Fibroblast of lung (primary cell): ENCODE results near the gene SGPL1.

Source experiments
- EZH2 ChIP-seq: IDR thresholded peaks from 2 replicates; pipeline ENCODE4 v1.5.1; 2012; ENCODE audit warnings: low read length, control low read depth, mild to moderate bottlenecking; ENCODE audit errors: missing control alignments
- TF ChIP-seq, protein P1 (sequence below), 2 donors: IDR thresholded peaks in 1 of 2; conservative IDR thresholded peaks in 1 of 2; 1 replicate in 1 of 2; 2 replicates in 1 of 2; pipeline ENCODE4 v1.5.1; 2011 to 2012; ENCODE audit warnings: low read length in 2 of 2, control low read depth in 1 of 2, inconsistent platforms in 1 of 2, low read depth in 1 of 2, mild to moderate bottlenecking in 1 of 2

DNA sequence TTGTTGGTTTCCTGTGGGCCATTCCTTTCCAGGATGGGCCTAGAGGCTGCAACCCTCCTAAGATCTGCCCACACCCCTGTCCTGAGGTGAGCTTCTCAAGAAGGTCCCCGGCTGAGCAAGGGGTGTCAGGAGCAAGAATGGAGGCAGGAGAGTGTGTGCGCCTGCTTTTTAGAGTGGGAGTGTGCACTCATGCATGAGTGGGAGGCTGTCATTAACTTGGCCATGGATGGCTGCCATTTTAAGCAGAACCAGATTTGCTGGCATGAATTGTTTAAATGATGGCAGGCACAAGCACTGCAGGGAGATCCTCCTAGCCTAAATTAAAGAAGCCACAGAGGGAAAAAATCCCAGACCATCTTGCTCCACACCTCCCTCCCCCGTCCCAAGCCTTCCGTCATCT is 2.9 kb upstream of the SGPL1 start:
- TF ChIP-seq, protein P1, sequence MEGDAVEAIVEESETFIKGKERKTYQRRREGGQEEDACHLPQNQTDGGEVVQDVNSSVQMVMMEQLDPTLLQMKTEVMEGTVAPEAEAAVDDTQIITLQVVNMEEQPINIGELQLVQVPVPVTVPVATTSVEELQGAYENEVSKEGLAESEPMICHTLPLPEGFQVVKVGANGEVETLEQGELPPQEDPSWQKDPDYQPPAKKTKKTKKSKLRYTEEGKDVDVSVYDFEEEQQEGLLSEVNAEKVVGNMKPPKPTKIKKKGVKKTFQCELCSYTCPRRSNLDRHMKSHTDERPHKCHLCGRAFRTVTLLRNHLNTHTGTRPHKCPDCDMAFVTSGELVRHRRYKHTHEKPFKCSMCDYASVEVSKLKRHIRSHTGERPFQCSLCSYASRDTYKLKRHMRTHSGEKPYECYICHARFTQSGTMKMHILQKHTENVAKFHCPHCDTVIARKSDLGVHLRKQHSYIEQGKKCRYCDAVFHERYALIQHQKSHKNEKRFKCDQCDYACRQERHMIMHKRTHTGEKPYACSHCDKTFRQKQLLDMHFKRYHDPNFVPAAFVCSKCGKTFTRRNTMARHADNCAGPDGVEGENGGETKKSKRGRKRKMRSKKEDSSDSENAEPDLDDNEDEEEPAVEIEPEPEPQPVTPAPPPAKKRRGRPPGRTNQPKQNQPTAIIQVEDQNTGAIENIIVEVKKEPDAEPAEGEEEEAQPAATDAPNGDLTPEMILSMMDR (conservative IDR thresholded peaks at IDR 0.05 in 1 of 2, IDR thresholded peaks at IDR 0.05 in 1 of 2; ENCODE audit: low read depth in 1 of 2, low read length in 2 of 2): no peak
- TF ChIP-seq EZH2: no peak
